Naive thymus-derived CD8-positive, alpha-beta T cell (primary cell): ENCODE measurements around the gene ZNF764. TPM values are rescaled to one million over a fixed set of nuclear protein-coding genes. Genes with fewer than 3 reads are reported as not detected.
"Not testable (repeated sequence)": the region's sequence is repeated elsewhere in the genome, so short reads cannot be mapped to it uniquely, and the experiment has no call there.

ENCODE experiments used
- ATAC-seq, 2 donors: fragments of 150-1000 bp; cut with Tn5 transposase in 1 of 2; sonication (Bioruptor Pico), chemical (Tn5 transposase) in 1 of 2; 1 replicate in 1 of 2; 2 replicates in 1 of 2; pipeline ENCODE4 v1.10.0; 2021; ENCODE audit warnings: mild to moderate bottlenecking in 2 of 2, moderate library complexity in 2 of 2
- POLR2A ChIA-PET: fragments of 350-600 bp; sonication (Branson Sonifier 250); formaldehyde crosslinking; loops from one replicate; lab custom pipeline; 2021; ENCODE audit warnings: antibody characterized with exemption; lab: Charles Lee
- DNase-seq, 10 donors: peaks; one replicate each; pipeline versions ENCODE4 v3.0.0 to v3.0.0-alpha.2; 2020 to 2022
- H3K27ac Mint-ChIP-seq, 10 donors: one replicate each; pipeline ENCODE4 v1.8.0; 2020 to 2022; ENCODE audit warnings: mild to moderate bottlenecking in 10 of 10, mixed read lengths in 10 of 10, moderate library complexity in 4 of 10, inconsistent platforms in 1 of 10
- H3K27me3 Mint-ChIP-seq, 5 donors: one replicate each; pipeline ENCODE4 v1.8.0; 2021 to 2022; ENCODE audit warnings: mixed read lengths in 5 of 5
- H3K36me3 Mint-ChIP-seq, 3 donors: one replicate each; pipeline ENCODE4 v1.8.0; 2020 to 2022; ENCODE audit warnings: mixed read lengths in 3 of 3, mild to moderate bottlenecking in 2 of 3, inconsistent platforms in 1 of 3
- H3K4me1 Mint-ChIP-seq, 4 donors: one replicate each; pipeline ENCODE4 v1.8.0; 2021 to 2022; ENCODE audit warnings: mixed read lengths in 4 of 4
- H3K4me3 Mint-ChIP-seq, 10 donors: one replicate each; pipeline ENCODE4 v1.8.0; 2020 to 2022; ENCODE audit warnings: mild to moderate bottlenecking in 10 of 10, mixed read lengths in 10 of 10, moderate library complexity in 6 of 10, inconsistent platforms in 1 of 10
- H3K9me3 Mint-ChIP-seq, 9 donors: one replicate each; pipeline ENCODE4 v1.8.0; 2020 to 2022; ENCODE audit warnings: mixed read lengths in 9 of 9, mild to moderate bottlenecking in 3 of 9, inconsistent platforms in 1 of 9, moderate library complexity in 1 of 9
- polyA plus RNA-seq, 3 donors: library from polyadenylated mRNA; unstranded; fragments of 300-500 nt; fragmentation: Illumina TruSeq; gene quantifications; one replicate each; pipeline ENCODE4 v1.2.3, GENCODE V29; 2021
- total RNA-seq, 8 experiments: library from RNA in 2 of 8; stranded (reverse) in 2 of 8; gene quantifications; one replicate each; pipeline ENCODE4 v1.2.3 and lab custom pipeline; 2021 to 2026

ZNF764 gene
- 10 to 100 TPM; 18.8 to 19.3 TPM for total RNA-seq
- 1 to 10 TPM; 3.6 to 6.5 (median 4.0) TPM for polyA plus RNA-seq
- 7.4 to 24.6 (median 19.2) reads per million in 6 experiments for total RNA-seq (lab: John Stamatoyannopoulos, UW)

GRCh38 chr16:30557957-30558788, at the start of gene ZNF764:
ZNF764 (minus strand) TSS chr16:30558374; CDS start chr16:30558182, 192 bp downstream.
- no peaks in the 10 kb centered on the region for H3K27me3 Mint-ChIP-seq
- ATAC-seq: peak; percentile 90
- H3K9me3 Mint-ChIP-seq: no peaks in the 10 kb centered on the region
- peak within 1 kb of the TSS; percentile 82 to 93 (median 86) for H3K4me3 Mint-ChIP-seq
- peaks cover 13 to 53% (median 48%) of the 10 kb centered on the region in 4 donors for H3K4me1 Mint-ChIP-seq
- POLR2A ChIA-PET: interaction anchor here (0.6 to 3.5 kb wide), 39 partner anchors 9 to 1745 kb away, joined by 3 to 131 read pairs (median 5); partner anchors contain the start of genes ALDOA, DCTPP1, FBRS and KAT8
- H3K36me3 Mint-ChIP-seq: peaks cover 0 to 27% (median 0%) of the 10 kb centered on the region in 3 donors
- H3K27ac Mint-ChIP-seq: peak within 1 kb of the TSS; percentile 85 to 97 (median 94)
- DNase-seq: peak; percentile 81 to 98 (median 93)

GRCh38 chr16:30606004-30606403, 47.8 kb upstream of the ZNF764 start:
- POLR2A ChIA-PET: no interaction called here
- Mint-ChIP-seq H3K27ac (peak overlapping the region in 1 of 10 donors; percentile 68), H3K36me3 (peaks cover 0 to 59% (median 6%) of the 10 kb centered on the region in 3 donors), H3K27me3 (no peaks in the 10 kb centered on the region), H3K4me1 (peaks cover 5 to 34% (median 27%) of the 10 kb centered on the region in 4 donors), H3K4me3 (no peak overlapping the region), H3K9me3 (no peaks in the 10 kb centered on the region)
- no peak for DNase-seq
- no peak for ATAC-seq

GRCh38 chr16:30605158-30605557, 47.0 kb upstream of the ZNF764 start:
- peaks cover 0 to 59% (median 5%) of the 10 kb centered on the region in 3 donors for H3K36me3 Mint-ChIP-seq
- ATAC-seq: no peak
- no peak overlapping the region for H3K4me3 Mint-ChIP-seq

GRCh38 chr16:30604316-30604947, 46.3 kb upstream of the ZNF764 start:
- Mint-ChIP-seq H3K9me3 (no peaks in the 10 kb centered on the region), H3K27ac (no peak overlapping the region), H3K36me3 (peaks cover 0 to 59% (median 4%) of the 10 kb centered on the region in 3 donors), H3K4me1 (peaks cover 2 to 28% (median 20%) of the 10 kb centered on the region in 4 donors), H3K4me3 (no peak overlapping the region), H3K27me3 (no peaks in the 10 kb centered on the region)
- POLR2A ChIA-PET: no interaction called here
- no peak for DNase-seq
- ATAC-seq: no peak

More at GRCh38 chr16:30605158-30605557, 47.0 kb upstream of the ZNF764 start:
- Mint-ChIP-seq H3K4me1 (peaks cover 2 to 30% (median 21%) of the 10 kb centered on the region in 4 donors), H3K9me3 (no peaks in the 10 kb centered on the region), H3K27me3 (no peaks in the 10 kb centered on the region), H3K27ac (no peak overlapping the region)
- POLR2A ChIA-PET: no interaction called here
- no peak for DNase-seq

GRCh38 chr16:30603945-30604315, 45.8 kb upstream of the ZNF764 start:
- peaks cover 0 to 59% (median 4%) of the 10 kb centered on the region in 3 donors for H3K36me3 Mint-ChIP-seq
- no peak overlapping the region for H3K4me3 Mint-ChIP-seq
- no peak for ATAC-seq
- H3K27me3 Mint-ChIP-seq: no peaks in the 10 kb centered on the region
- POLR2A ChIA-PET: interaction anchor here (0.6 kb wide), 1 partner anchor 304 kb away, joined by 3 read pairs; no protein-coding TSS in a partner anchor
- H3K4me1 Mint-ChIP-seq: peaks cover 2 to 23% (median 15%) of the 10 kb centered on the region in 4 donors
- no peak for DNase-seq
- no peaks in the 10 kb centered on the region for H3K9me3 Mint-ChIP-seq
- no peak overlapping the region for H3K27ac Mint-ChIP-seq

GRCh38 chr16:30602616-30603277, 44.6 kb upstream of the ZNF764 start:
- DNase-seq (no peak), ATAC-seq (no peak)
- H3K36me3 Mint-ChIP-seq: peaks cover 0 to 53% (median 4%) of the 10 kb centered on the region in 3 donors
- peak overlapping the region in 3 of 10 donors; percentile 10 to 66 (median 47) for H3K27ac Mint-ChIP-seq
- H3K4me1 Mint-ChIP-seq: peaks cover 2 to 23% (median 10%) of the 10 kb centered on the region in 4 donors
- H3K9me3 Mint-ChIP-seq: no peaks in the 10 kb centered on the region
- POLR2A ChIA-PET: interaction anchor here (0.7 to 0.9 kb wide), 3 partner anchors 12 to 537 kb away, joined by 3 to 4 read pairs (median 3); partner anchors contain the start of gene ALDOA
- no peaks in the 10 kb centered on the region for H3K27me3 Mint-ChIP-seq
- no peak overlapping the region for H3K4me3 Mint-ChIP-seq

- Mint-ChIP-seq H3K4me3 (no peak overlapping the region), H3K27ac (peak overlapping the region in 1 of 10 donors; percentile 35), H3K9me3 (no peaks in the 10 kb centered on the region), H3K27me3 (no peaks in the 10 kb centered on the region), H3K4me1 (peaks cover 2 to 18% (median 6%) of the 10 kb centered on the region in 4 donors), H3K36me3 (peaks cover 0 to 49% (median 1%) of the 10 kb centered on the region in 3 donors)
- DNase-seq (no peak), ATAC-seq (no peak)
- POLR2A ChIA-PET: interaction anchor here (0.9 kb wide), 2 partner anchors 11 to 30 kb away, joined by 3 to 4 read pairs; no protein-coding TSS in a partner anchor
Measured at GRCh38 chr16:30601966-30602365, 43.8 kb upstream of the ZNF764 start.

GRCh38 chr16:30600929-30601328, 42.8 kb upstream of the ZNF764 start:
- peaks cover 0 to 18% (median 2%) of the 10 kb centered on the region in 4 donors for H3K4me1 Mint-ChIP-seq
- H3K27ac Mint-ChIP-seq: peak overlapping the region in 2 of 10 donors; percentile 27 to 36
- DNase-seq (no peak), ATAC-seq (no peak)
- no peaks in the 10 kb centered on the region for H3K27me3 Mint-ChIP-seq
- H3K4me3 Mint-ChIP-seq: no peak overlapping the region
- POLR2A ChIA-PET: interaction anchor here (0.6 to 1.8 kb wide), 3 partner anchors 9 to 153 kb away, joined by 3 to 10 read pairs (median 7); partner anchors contain the start of gene ZNF689
- H3K36me3 Mint-ChIP-seq: peaks cover 0 to 38% (median 0%) of the 10 kb centered on the region in 3 donors
- H3K9me3 Mint-ChIP-seq: no peaks in the 10 kb centered on the region

GRCh38 chr16:30600215-30600614, 42.0 kb upstream of the ZNF764 start:
- Mint-ChIP-seq H3K9me3 (no peaks in the 10 kb centered on the region), H3K4me1 (peaks cover 0 to 16% (median 2%) of the 10 kb centered on the region in 4 donors), H3K27ac (no peak overlapping the region), H3K36me3 (peaks cover 0 to 33% (median 0%) of the 10 kb centered on the region in 3 donors), H3K4me3 (no peak overlapping the region), H3K27me3 (no peaks in the 10 kb centered on the region)
- ATAC-seq: no peak
- POLR2A ChIA-PET: interaction anchor here (1.8 kb wide), 1 partner anchor 10 kb away, joined by 10 read pairs; the partner anchor contains the start of gene ZNF689
- DNase-seq: no peak

GRCh38 chr16:30592871-30593270, 34.7 kb upstream of the ZNF764 start:
- no peaks in the 10 kb centered on the region for H3K27me3 Mint-ChIP-seq
- no peak for DNase-seq
- H3K36me3 Mint-ChIP-seq: no peaks in the 10 kb centered on the region
- H3K4me1 Mint-ChIP-seq: no peaks in the 10 kb centered on the region
- POLR2A ChIA-PET: interaction anchor here (1.5 kb wide), 1 partner anchor 58 kb away, joined by 5 read pairs; the partner anchor contains the start of gene ZNF747
- H3K27ac Mint-ChIP-seq: no peak overlapping the region
- H3K9me3 Mint-ChIP-seq: no peaks in the 10 kb centered on the region
- no peak overlapping the region for H3K4me3 Mint-ChIP-seq
- ATAC-seq: no peak

- H3K4me1 Mint-ChIP-seq: peaks cover 0 to 14% (median 7%) of the 10 kb centered on the region in 4 donors
- DNase-seq, ATAC-seq, H3K4me3 Mint-ChIP-seq, H3K9me3 Mint-ChIP-seq, H3K27me3 Mint-ChIP-seq, H3K36me3 Mint-ChIP-seq: not testable (repeated sequence)
- POLR2A ChIA-PET: interaction anchor here (1.1 kb wide), 1 partner anchor 12 kb away, joined by 4 read pairs; no protein-coding TSS in a partner anchor
- H3K27ac Mint-ChIP-seq: peak overlapping the region in 1 of 10 donors; percentile 8
Measured at GRCh38 chr16:30590869-30591268, 32.7 kb upstream of the ZNF764 start.

- H3K9me3 Mint-ChIP-seq, H3K27ac Mint-ChIP-seq, ATAC-seq, DNase-seq, POLR2A ChIA-PET, H3K4me3 Mint-ChIP-seq, H3K36me3 Mint-ChIP-seq, H3K27me3 Mint-ChIP-seq: not testable (repeated sequence)
- H3K4me1 Mint-ChIP-seq: peaks cover 5 to 24% (median 16%) of the 10 kb centered on the region in 4 donors
Measured at GRCh38 chr16:30589582-30589981, 31.4 kb upstream of the ZNF764 start.
